Ramos (cell line): ENCODE results near the gene TYW3.
"Not testable (repeated sequence)": the region's sequence is repeated elsewhere in the genome, so short reads cannot be mapped to it uniquely, and the experiment has no call there.

Experiments
- in situ Hi-C: fragments of 300-500 bp; cut with MboI; formaldehyde crosslinking; loops from one replicate; pipeline ENCODE4 v1.14.3; 2022; ENCODE audit warnings: low sequenced_read_pairs; ENCODE audit not compliant: unreplicated experiment

TYW3 gene

GRCh38 chr1:74729741-74730478 is 3.0 kb upstream of the TYW3 start:
- in situ Hi-C loops: no loop called here

- in situ Hi-C loops: no loop called here
Measured at GRCh38 chr1:74731399-74732052, 1.4 kb upstream of the TYW3 start.

GRCh38 chr1:74732071-74732946 is 643 bp upstream of the TYW3 start:
- in situ Hi-C loops: not testable (repeated sequence)

- in situ Hi-C loops: no loop called here
Measured at GRCh38 chr1:74733604-74734484, 892 bp downstream of the TYW3 start.

- in situ Hi-C loops: no loop called here
Measured at GRCh38 chr1:74737333-74737732, 4.4 kb downstream of the TYW3 start.

GRCh38 chr1:74740307-74740980 is 7.5 kb downstream of the TYW3 start:
- in situ Hi-C loops: not testable (repeated sequence)

GRCh38 chr1:74745247-74745646 is 12.3 kb downstream of the TYW3 start:
- in situ Hi-C loops: not testable (repeated sequence)

GRCh38 chr1:74748960-74749359 is 16.0 kb downstream of the TYW3 start:
- in situ Hi-C loops: no loop called here

GRCh38 chr1:74753104-74753503 is 20.2 kb downstream of the TYW3 start:
- in situ Hi-C loops: no loop called here

- in situ Hi-C loops: no loop called here
Measured at GRCh38 chr1:74755475-74755874, 22.5 kb downstream of the TYW3 start.

GRCh38 chr1:74756650-74757049 is 23.7 kb downstream of the TYW3 start:
- in situ Hi-C loops: not testable (repeated sequence)

GRCh38 chr1:74763807-74764206 is 30.9 kb downstream of the TYW3 start:
- in situ Hi-C loops: no loop called here

- in situ Hi-C loops: no loop called here
Measured at GRCh38 chr1:74766579-74766978, 33.6 kb downstream of the TYW3 start.

- in situ Hi-C loops: no loop called here
Measured at GRCh38 chr1:74767490-74767889, 34.5 kb downstream of the TYW3 start.

GRCh38 chr1:74771913-74772515 is 39.1 kb downstream of the TYW3 start:
- in situ Hi-C loops: loop anchor here (10.0 kb wide), 1 partner anchor 433 kb away; no protein-coding TSS in a partner anchor

- in situ Hi-C loops: loop anchor here (10.0 kb wide), 1 partner anchor 432 kb away; no protein-coding TSS in a partner anchor
Measured at GRCh38 chr1:74772945-74773344, 40.0 kb downstream of the TYW3 start.

GRCh38 chr1:74773582-74773981 is 40.6 kb downstream of the TYW3 start:
- in situ Hi-C loops: loop anchor here (10.0 kb wide), 1 partner anchor 431 kb away; no protein-coding TSS in a partner anchor

GRCh38 chr1:74775735-74776134 is 42.8 kb downstream of the TYW3 start:
- in situ Hi-C loops: loop anchor here (10.0 kb wide), 1 partner anchor 429 kb away; no protein-coding TSS in a partner anchor

GRCh38 chr1:74777525-74777924 is 44.6 kb downstream of the TYW3 start:
- in situ Hi-C loops: loop anchor here (10.0 kb wide), 1 partner anchor 427 kb away; no protein-coding TSS in a partner anchor
